HG02885 (cell line): Measurements from ENCODE around the gene GIMAP8.

Experiments used
- ATAC-seq: cut with Tn5 transposase; IDR thresholded peaks from one replicate; pipeline ENCODE4 v1.9.1; 2021; ENCODE audit warnings: mild to moderate bottlenecking; ENCODE audit not compliant: unreplicated experiment, poor library complexity

Gene GIMAP8

DNA sequence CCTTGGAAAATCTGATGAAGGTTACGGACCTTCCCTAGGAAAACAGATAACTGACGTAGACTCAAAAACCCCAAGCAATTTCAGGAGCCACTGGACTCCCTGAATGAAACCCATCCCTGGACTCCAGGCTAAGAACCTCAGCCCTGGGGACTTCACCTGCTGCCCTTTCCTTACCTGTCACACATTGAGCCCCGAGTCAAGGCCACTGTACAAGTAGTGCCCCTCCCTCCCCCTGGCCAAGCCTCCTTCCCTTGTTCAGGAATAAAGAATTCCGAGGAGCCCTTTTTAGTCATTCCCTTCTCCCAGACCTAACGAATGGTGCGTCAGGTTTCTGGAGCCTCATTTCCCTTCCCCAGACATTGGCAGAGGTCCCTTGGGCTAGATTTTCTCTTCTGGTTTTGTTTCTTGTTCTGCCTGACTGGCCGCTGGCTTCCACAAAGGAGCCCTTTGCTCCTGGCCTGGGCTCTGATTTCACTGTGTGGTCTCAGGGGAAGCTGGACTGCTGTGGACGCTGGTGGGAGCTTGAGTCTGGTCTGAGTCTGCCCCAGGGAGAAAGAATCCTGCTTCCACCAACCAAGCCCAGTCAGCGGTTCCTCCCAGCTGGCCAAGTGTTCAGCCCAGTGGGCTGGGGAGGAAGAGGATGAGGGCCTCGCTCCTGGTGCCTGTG, 39.6 kb upstream of the GIMAP8 start:
- ATAC-seq: no peak

DNA sequence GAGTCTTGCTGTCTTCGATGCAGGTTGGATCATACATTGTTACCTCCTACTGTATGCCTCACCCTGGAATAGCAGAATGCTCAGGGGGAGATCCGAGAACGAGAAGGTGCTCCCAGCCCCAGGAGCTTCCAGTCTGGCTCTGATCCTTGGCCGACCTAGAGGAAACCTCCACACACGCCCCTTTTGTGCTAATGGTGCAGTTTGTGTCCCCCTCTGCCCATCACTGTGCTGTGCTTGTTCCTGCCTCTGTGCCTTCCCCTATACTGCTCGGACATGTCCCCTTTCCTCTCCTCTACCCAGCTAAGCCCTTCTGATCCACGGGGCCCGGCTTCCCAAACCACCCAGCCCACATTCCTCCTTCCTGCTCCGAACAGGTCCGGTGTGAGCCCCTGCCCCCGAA, 38.8 kb upstream of the GIMAP8 start:
- no peak for ATAC-seq

DNA sequence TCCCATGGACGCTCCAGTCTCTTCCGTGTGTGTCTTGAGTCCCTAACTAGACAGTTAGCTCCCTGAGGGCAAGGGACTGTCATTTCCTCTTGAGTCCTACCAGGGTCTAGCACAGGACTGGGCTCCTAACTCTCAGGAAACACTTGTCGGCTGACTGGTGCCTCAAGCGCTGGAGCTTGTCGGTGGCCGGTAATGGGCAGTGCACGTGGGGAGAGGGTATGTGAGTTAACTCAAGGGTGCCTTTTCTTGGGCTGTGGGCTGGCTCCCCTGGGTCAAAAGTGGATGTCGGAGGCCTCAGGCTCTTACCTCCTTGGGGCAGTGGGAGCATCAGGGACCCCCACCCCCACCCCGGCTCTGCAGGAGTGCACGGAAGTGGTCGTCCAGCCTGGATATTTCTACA, 38.4 kb upstream of the GIMAP8 start:
- no peak for ATAC-seq

DNA sequence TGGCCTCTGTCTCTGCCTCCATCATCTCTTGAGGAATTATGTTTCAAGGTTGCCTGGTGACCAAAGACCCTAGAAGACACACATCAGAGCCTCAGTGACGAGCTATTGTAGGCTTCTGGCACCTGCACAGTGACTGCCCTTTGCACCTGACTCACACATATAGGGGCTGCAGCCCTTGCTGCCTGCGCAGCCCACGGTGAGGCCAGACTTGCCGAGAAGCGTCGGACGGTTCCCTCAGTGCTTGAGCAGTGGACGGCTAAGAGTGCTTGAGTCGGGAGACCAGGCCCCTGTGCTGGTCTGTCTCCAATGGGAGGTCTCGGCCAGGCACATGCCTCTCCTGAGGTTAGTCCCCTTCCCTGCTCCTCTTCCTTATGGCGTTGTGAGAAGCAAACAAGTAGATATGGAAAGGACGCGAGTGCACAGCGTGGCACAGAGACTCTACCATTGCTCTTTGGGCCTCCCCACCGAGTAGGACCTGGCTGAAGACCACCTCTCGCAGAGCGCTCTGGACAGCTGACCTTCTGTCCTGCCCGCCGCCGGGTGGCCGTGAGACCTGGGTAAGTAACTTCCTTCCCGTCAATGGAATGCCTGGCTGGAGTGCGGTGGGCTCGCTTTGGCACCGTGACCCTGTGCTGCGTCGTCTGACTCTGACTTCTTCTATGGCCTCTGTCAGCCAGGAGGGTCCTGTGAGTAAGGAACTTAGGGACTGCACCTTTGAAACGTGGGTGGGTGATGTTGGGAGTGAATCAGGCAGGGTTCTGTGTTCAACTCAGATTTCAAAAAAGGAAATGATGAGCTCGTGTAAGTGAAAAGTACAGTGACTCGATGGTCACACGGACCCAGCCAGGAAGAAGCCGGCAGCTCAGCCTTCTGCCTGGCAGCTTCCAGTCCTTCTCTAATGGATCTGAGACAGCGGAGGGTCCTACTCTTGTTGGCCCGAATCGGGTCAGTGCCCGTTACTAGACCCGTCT, 37.6 kb upstream of the GIMAP8 start:
- no peak for ATAC-seq

DNA sequence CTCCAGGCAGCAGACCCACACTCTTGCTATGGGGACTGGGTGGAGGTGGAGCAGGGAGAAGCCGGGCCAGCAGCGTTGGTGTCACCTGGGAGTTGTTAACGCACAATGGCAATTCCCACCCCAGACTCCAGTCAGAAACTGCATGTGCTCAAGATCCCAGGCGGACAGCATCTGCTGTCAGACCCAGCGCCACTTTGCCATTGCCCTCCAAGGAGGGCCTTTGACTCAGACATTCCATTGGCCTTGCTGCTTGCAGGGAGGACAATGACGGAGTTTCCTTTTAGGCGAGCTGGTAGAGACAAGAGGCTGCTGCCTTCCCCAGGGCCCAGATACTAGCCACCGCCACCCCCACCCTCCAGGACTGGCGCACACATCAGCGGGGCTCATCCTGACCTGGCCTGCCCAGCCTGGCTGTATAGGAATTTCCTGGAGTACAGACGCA, 36.8 kb upstream of the GIMAP8 start:
- no peak for ATAC-seq

DNA sequence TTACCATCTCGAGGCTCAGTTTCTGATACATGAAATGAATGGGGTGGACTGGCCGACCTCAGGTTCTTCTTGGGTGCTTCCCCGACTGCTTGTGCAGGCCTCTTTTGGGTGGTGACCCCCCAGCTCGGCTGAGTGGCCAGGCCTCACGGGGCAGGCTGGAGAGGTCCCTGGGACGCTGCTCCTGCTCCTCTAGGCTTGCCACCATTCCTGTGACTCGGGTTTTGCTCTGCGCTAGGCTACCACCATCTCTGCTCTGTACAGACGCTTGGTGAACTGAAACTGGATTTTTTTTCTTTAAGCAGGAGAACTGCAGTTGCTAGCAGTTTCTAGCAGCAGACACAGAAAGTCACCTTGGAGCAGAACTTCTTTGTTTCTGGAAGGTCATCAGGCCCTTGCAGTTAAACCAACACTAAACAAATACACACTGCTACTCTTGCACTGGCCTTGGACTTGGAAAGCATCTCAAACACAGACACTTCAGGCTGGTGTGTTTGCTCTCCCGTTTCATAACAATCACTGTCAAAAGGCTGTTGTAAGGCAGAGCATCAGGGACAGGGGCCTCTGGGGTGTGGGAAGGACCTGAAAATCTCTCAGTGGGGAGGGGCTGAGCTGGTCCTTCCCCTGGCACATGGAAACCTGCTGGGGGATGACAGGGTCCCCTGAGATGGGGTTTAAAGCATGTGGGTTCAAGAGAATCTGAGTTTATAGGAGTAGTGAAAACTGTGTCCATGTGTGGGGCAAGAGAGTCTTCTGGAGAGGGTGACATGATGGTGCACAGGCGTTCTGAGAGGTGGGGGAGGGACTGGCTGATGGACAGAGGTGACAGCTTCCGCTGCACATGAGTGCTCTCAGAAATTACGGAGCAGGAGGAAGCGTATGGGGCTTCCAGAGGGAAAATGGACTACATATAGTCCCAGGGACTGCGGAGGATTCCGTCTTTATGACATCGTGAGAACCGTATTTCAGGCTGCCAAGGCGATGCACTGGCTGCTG, 35.0 kb upstream of the GIMAP8 start:
- no peak for ATAC-seq

DNA sequence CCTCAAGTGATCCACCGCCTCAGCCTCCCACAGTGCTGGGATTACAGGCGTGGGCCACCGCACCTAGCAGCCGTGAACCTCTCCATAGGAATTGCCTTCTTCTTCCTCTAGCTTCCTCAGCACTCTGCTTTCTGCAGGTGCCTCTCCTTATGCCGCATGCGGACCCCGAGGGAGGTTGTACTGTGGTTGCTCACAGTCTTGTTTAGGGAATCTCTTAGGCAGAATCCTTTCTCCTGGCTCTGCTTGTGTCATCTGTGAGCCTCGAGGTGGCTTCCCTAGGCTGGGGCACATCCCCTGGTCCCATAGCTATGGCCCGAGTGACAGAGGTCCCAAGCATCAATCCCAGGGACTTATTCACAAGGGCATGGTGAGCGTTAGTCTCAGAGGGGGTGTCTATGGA, 33.2 kb upstream of the GIMAP8 start:
- ATAC-seq: no peak

DNA sequence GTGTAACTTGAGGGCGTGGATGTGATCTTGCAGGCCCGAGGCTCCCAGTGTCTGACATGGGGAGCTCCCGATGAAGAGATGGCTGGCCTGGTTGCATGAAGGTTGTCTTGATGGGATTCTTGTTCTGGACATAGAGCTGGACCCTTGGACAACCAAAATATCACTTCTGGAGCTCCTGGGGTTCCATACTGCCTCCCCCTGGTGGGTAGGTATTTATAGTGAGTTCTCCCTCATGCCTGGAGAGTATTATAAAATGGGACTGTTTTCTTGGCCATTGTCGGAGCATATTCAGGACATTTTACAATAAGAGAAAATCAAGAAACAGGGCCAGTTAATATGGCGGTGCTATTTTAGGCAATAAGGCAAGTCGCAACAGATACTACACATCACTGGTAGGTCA, 32.6 kb upstream of the GIMAP8 start:
- no peak for ATAC-seq

DNA sequence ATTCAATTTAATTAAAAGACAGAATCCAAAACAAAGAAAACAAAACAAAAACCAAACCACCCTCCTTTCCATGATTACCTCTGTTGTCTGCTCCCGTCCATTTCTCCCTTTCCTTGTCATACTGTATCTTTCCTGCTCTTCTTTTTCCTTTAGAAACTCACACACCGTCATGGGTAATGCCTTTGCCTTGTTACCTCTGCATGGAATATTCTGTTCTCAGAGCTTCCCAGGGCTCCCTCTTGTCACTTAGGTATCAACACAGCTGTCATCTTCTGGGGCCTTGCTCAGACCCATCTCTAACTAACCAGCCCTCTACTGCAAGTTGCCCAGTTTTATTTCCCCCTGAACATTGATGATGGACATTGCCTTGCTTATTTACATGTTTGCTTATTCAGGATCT, 30.2 kb upstream of the GIMAP8 start:
- ATAC-seq: no peak

DNA sequence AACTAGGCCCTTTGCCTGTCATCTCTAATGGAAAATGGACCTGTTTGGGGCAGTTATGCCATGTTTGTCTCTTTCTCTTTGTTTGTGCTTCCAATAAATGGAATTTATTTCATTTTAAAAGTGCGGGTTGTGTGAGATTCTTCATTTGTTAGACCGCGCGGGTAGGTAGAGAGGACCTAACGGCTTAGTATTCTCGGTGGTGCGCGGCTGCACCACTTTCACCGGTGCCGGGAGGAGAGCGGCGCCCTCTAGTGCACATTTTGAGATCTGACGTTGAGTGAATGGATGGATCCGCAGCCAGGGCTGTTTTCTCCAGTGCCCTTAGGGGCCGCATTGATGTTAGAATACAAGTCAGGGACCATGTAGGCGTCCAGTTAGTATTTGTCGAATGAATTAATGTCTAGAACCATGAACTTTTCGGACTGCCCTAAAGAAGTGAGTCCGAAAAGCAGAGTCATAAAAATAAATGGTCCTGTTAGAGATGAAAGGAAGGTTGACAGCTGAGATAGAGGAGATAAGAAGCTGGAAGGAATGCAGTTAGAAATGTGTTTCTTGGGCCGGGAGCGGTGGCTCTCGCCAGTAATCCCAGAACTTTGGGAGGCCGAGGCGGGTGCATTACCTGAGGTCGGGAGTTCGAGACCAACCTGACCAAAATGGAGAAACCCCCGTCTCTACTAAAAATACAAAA, 29.3 kb upstream of the GIMAP8 start:
- ATAC-seq: peak; percentile 97

DNA sequence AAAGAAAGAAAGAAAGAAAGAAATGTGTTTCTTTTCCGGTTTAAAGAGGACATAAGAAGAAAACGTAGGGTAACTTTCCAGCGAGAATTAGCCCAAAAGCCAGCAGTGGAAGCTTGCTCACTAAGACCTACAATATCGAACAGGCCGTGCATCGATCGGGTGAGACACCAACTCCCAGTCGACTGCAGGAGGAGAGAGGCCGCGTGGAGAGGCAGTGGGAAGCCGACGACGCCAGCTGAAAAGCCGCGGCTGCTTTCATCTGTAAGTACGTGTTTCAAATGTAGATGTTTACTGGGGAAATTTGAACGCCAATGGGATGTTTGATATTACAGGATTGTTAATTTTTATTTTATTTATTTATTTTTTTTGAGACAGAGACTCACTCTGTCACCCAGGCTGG, 28.6 kb upstream of the GIMAP8 start:
- ATAC-seq: no peak

DNA sequence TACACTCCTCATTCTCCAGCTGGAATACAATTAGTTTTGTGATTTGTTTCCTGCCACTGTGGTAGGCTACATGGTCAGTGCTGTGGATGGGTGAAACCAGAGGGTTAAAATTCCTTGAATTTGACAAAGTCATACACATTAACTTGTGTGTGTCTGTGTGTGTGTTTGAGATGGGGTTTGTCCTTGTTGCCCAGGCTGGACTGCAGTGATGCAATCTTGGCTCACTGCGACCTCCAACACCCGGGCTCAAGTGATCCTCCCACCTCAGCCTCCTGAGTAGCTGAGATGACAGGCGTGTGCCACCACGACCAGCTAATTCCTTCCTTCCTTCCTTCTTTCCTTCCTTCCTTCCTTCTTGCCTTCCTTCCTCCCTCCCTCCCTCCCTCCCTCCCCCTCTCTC, 24.8 kb upstream of the GIMAP8 start:
- ATAC-seq: no peak

DNA sequence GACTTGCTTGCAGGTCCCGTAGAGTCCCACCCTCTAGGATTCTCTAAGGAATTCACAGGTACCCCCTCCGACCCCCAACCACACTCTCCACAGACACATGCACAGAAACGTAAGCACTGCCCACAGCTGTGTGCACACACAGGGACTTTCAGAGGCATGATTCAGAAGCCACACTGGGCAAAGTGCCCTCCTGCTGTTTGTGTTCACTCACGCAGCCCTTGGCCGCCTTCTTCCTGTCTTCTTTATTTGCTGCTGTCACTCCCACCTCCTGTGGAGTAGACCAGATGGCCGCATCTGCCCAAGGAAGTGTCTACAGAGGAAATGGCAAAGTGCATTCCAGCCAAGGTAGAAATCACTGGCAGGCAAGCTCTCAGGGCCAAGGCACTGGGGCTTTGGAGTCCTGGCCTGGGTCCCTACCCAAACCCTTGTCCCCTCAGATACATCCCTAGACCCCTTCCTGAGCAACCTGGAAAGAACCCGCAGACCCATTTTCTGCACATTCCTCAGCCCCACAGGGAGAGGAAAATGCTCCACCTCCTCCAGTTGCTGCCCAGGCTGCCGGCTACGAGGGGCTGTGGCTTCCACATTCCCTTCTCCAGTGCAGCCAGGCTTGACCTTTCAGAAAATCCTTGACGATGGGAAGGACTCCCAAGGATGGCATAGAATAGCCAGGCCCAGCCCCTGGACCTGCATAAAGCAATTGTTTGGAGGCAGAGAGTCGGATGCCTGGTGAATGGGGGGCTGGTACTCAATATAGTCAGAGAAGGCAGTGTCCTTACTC, 21.6 kb upstream of the GIMAP8 start:
- no peak for ATAC-seq

DNA sequence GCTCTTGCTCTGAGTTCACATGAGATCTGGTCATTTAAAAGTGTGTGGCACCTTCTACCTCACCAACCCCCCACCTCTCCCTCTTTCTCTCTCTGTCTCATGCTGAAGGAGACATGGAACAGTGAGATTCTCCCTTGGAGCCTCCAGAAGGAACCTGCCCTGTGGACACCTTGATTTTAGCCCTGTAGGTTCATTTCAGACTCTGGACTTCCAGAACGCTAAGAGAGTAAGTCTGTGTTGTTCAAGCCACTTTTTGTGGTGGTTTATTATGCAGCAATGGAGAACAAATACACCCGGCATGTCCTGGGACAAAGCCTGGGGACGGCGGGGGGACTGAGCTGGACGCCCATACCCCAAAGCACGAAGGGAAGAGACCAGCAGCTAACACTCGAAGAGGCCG, 20.7 kb upstream of the GIMAP8 start:
- ATAC-seq: no peak

DNA sequence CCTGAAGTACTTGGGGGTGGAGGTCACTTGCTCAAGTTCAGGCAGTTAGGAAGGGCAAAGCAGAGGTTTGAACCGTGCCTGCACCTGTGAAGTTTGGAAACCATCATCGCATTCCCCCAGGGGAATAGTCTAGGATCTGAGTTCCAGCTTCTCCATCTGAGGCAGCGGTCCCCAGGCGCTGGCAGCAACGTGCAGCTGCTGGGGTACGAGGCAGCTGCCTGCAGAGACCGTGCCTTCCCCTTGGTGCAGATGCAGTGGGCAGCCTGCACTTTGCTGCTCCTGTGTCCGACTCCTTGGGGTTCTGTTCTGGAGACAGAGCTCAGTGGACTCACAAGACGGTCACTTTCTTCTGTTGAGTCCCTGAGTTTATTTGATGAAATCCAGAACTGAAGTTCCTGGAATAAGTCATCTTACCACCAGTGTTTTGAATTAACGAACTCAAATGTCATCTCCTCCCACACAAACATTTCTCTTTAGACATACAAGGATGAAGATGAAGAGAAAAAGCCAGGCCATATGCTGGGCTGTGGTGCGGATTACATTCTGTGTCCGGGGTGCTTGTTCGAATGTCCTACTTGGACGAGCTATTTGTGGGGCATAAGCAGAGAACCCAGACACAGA, 19.9 kb upstream of the GIMAP8 start:
- ATAC-seq: no peak

DNA sequence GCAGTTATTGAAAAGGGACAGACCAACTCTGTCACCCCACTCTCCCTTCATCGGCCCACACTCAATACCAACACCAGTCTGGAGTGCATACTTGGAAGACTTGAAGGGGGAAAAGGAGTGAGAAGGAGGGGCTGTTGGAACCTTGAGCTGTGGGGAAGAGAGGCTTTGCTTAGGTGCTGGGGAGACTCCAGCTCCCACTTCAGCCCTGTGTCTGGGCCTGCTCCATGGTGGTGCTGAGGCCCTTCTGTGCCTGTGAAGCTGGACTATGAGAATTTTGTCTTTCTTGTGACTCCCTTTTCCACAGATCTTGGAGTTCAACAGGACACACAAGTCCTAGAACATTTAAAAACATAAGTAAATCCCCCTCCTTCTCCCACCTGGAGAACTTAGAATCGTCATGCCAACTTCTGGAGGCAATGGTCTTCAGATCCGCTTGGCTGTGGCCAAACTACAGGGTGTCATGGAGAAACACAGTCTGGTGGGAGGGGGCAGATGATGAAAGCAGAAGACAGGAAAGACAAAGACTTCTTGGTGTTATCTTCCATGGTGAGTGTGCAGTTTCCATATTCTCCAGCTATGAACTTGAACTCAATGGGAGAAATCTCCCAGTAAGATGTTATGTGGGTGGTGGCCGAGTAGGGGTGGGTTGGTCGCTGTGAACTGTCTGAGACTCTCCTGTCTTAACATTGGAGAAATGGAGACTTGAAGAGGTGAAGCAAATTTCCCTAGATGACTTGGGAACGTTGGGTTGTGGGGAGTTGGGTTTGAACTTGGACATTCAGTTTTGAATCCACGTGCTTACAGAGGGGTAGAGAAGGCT, 18.4 kb upstream of the GIMAP8 start:
- no peak for ATAC-seq

DNA sequence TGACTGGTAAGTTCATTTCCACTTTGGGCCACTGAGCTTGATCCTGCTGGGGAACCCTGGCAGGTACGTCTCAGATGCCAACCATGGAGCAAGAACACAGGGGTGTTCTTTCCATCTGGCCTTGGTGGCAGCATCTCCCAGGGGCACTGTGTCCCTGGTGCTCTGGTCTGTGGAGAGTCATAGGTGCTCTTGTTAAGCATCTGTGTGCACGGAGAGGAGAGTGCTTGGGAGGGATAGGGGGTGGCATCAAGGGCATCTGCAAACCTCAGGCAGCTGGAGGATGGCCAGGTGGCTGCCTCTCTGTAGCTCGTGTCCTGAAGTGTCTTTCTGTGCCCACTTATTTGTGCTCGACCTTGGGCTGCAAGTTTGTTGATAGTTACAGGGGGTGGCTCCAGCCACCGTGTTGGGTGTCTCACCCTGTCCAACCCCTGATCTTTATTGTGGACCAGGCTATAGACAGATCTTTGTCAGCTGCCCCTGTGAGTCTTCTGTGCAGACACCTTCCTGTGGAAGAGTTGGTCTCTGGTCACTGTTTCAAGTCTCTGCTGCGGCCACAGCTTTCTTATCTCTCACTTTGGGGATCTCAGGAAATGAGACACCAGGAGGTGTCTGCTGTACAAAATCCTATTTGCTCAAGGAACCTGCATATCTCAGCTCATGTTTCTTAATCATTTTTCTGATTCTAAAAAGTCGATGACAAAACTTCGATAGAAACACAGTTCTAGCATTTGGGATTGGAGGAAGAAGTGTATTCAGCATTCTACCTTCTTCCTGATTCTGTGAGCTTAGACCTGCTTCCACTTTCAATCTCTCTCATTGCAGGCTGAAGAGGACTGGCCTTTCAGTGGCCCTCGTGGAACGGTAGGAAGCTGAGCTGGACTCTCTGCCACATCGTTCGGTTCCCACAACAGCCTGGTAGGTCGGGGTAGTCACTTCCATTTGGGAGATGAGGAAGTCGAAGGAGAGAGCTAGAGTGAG, 17.2 kb upstream of the GIMAP8 start:
- peak; percentile 37 for ATAC-seq
